Measurements from ENCODE around the gene FHOD3.

GRCh38 chr18:36595046-36595817, 297.7 kb downstream of the FHOD3 start:
- TF ChIP-seq, protein P1, sequence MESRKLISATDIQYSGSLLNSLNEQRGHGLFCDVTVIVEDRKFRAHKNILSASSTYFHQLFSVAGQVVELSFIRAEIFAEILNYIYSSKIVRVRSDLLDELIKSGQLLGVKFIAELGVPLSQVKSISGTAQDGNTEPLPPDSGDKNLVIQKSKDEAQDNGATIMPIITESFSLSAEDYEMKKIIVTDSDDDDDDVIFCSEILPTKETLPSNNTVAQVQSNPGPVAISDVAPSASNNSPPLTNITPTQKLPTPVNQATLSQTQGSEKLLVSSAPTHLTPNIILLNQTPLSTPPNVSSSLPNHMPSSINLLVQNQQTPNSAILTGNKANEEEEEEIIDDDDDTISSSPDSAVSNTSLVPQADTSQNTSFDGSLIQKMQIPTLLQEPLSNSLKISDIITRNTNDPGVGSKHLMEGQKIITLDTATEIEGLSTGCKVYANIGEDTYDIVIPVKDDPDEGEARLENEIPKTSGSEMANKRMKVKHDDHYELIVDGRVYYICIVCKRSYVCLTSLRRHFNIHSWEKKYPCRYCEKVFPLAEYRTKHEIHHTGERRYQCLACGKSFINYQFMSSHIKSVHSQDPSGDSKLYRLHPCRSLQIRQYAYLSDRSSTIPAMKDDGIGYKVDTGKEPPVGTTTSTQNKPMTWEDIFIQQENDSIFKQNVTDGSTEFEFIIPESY (CRISPR knock-in tag; IDR thresholded peaks at IDR 0.05): no peak
- no peak for TF ChIP-seq SUZ12 (IDR thresholded peaks at IDR 0.05; ENCODE audit: low read depth, low read length)

Data from HepG2 (cell line).